ENCODE data around the gene LARGE1.

The LARGE1 gene

DNA sequence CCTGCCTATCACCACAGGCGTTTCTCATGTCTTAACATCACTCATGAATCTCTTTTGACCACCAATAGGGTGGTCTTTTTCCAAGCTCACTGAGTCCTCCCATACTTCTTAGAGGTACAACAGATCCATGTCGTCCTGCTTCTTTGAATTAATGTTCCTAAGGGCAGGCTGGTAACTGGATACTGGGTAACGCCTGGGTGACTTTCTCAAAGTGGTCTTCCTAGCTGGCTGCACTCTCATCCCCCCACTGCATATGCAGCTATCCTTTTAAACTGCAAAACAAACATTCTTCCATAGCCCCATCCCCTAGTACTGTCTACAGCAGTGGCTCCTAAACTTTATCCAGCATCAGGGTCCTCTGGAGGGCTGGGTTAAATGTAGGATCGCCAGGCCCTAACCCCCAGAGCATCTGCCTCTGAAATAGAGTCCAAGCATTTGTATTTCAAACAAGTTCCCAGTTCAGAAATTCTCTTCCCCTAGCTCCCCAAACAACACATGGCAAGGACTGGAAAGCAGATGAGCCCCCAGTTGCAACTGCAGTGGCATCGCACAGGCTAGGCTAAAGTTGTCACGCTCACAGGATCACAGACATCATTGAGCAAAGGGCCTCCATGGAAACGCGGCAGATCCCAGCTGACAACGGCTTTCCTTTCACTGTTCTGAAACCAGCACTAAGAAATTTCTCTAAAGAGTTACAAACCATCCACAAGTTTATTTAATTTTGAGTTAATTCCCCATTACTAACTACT is 204.9 kb downstream of the LARGE1 start:
- DNase-seq: no peak

DNA sequence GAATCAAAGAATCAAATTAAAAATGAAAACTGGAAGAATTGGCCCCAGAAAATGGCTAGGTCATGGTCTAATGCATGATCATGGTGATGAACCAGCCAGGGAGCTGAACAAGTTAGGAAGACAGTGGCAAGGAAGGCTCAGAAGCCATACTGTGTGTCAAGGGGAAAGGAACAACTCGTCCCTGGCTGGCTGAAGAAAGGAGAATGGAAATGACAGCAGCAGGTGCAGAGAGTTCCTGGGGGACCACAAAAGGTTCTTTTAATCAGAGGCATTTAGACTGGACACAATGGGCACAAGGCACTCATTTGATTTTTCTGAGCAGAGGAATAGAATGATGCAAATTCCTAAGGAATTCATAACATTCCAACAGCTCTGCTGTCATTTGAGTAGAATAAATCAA is 209.9 kb downstream of the LARGE1 start:
- no peak for DNase-seq

DNA sequence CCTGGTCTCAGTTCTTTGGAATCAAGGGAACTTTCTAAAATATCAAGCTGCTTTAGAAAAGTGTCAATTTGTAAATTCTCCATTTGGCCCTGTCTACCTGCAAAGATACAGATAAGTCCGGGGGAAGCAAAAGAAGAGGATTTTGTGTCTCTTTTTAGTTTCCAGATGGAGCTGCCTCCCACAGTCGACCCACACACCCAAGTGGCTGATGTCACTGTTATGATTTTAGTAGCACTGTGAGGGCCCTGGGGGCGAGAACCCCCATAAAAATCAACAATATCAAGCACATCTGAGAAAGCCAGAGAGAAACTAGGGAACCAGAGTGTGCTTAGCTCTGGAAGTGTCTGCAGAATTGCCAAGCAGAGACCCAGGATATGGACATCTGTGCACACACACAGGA is 212.7 kb downstream of the LARGE1 start:
- no peak for DNase-seq

DNA sequence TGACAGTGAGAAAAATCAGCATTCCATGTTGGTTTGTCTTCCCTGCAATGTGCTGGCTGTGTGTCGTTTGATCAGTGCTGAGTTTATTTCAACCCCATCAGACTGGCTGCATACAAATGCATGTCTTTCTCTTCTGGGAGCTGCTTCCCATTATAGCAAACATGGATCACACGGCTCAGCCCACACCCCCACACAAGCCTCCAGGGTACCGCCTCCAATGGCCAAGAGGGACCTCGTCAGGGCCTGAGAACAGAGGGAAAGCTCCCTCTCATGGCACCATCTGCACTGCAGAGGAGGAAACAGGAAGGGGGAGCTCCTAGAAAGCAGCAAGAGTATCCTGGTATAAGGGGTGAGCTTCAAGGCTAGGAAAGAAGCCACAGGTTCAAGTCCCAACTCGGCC is 214.2 kb downstream of the LARGE1 start:
- DNase-seq: no peak

DNA sequence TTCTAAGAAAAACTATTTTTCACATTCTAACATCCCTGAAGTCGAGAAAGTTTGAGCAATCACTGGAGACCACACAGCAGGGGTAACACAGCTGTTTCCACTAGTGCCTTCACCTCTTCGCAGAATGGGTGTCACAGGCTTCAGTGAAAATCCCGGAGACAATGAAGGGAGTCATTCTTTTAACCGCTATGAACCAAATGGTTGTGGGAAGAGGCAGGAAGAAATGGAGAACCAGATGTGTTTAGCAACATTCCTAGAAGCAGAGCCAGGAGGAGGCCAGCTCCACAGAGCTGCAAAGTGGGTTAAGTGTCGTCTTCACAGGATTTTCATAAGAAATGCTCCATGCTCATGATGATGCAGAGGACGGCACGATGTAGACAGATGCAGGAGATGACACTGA is 221.1 kb downstream of the LARGE1 start:
- DNase-seq: no peak

DNA sequence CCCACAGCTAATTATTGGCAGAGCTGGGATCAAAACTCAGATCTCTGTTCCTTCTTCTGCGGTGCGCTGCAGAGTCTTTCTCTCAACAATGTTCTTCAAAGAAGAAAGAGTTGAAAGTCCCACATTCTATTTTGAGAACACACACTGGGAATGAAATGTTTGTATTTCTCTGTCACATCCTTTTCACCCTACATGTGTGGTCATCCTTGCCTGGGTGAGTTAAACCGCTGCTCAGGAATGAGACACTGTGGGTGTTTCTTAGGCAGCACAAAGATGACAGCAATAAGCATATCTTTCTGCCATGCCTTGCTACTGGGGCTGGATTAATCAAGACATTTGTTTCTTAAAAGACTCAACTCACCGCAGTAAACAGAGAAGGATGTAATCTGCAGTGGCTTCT is 222.6 kb downstream of the LARGE1 start:
- DNase-seq: no peak

DNA sequence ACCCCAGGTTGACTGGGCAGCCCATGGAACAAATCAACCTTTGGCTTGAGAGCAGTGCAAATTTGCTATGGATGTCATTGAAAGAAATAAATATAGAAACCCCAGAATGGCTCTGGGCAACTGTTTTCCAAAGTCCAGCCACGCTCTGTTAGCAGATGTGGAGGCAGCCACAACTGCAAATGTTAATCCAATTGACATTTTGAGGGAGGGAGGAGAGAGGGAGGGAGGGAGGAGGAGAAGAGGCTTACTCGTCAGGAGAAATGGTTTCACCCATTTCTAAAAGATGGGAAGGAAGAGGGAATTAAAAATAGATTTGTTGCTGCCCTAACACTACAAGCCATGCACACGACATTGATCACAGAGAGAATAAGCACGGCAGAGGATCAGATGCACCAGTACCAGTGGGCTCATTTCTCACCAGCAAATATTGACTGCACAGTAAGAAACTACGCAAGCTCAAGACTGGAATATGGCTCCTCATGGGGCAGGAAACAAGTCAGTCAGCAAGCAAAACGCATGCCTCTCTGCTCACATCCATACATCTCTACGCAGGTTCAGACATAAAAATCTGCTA is 229.1 kb downstream of the LARGE1 start:
- no peak for DNase-seq

DNA sequence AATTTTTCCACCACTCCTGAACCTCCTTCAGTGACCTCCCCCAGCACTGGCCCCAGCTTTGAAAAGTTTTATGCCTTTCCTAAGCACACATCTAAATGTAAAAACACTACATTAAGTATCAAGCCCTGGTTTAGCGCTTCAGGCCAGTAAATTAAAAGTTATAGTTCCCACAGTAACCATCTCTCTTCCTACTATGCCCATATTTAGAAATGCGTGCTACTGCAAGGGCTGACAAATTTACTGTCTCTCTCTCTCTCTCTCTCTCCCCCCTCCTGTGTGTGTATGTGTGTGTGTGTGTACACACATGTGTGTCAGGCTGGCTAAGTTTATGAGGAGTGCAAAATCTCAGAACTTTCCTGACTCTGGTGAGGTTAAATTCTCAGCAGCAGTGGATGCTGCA is 231.4 kb downstream of the LARGE1 start:
- DNase-seq: no peak

DNA sequence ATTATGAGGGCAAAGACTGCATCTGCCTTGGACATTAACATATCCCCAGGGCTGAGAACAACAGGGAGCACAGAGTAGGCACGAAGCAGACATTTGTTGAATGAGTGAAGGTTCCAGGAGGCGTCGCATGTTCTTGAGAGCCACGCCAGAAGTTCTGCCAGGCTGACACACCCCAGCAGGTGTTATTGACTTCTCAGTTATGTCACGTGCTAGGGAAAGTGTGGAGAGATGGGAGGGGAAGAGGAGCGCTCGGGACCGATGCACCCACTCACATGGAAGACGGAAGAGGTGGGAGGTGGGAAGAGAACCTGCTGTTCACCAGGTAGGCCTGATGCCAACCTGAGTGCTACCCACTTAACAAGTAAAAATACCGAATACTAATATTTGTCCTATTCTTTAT is 232.8 kb downstream of the LARGE1 start:
- no peak for DNase-seq

DNA sequence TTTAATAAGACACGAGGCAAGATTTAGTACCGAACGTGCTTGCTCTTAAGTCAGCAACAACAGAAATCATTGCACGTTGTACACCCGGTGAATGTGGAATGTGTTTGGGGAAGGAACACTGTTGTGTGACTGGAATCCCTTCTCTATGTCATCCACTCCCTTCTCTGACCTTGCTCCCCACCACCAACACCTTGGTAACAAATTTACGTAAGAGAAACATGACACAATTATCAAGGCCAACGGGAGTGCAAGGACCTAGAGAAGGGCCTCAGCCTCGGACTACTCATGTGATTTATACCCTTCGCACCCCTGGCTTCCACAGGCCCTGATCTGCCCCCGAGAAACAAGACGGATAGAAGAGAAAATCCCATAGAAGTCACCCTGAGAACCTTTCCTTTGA is 236.2 kb downstream of the LARGE1 start:
- DNase-seq: no peak

DNA sequence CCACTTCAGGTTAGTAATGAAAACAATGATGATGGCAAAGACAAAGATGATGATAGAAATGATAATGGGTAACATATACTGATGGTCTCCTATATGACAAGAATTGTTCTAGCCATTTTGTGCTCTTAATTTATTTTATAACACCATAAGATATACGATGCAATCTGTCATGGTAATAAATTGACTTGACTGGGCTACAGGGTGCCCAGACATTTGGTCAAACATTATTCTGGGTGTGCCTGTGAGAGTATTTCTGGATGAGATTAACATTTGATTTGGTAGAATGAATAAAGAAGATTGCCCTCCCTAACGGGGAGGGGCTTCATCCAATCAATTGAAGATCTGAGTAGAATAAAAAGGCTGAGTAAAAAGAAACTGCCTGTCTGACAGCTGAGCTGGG is 237.3 kb downstream of the LARGE1 start:
- DNase-seq: no peak

DNA sequence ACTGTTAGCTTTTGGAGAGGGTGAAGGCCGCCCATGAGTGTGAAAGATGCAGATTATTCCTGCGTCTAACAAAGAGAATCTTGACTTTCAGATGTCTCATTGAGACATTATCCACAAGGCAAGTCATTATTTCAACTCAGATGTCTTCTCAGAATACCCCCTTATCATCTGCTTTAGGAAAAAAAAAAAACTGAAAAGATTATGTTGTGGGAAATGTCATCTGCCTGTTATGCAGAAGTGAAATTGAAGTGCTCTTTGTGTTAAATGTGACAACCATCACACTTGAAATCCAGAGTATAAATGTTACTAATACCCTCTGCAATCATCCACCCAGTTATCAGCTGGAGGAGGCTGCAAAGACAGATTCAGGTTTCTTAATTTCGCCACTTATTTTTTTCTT is 239.6 kb downstream of the LARGE1 start:
- no peak for DNase-seq

DNA sequence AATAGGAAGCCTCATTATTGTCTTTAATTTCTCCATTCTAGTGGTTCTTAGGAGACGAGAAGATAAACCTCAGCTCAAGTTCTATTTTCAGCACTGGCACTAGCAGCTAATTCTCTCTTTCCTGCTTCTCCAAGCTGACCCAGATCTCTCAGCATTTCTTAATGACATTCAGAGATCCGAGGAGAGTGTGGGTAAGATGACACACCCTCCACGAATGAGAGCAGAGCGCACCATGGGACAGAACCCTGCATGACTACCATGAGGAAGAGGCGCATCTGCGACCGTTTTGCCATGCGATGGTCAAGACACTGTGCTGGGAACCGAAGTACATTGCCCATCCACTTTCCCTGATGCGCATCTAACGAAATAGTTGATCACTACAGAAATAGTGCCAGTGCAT is 241.8 kb downstream of the LARGE1 start:
- DNase-seq: no peak

DNA sequence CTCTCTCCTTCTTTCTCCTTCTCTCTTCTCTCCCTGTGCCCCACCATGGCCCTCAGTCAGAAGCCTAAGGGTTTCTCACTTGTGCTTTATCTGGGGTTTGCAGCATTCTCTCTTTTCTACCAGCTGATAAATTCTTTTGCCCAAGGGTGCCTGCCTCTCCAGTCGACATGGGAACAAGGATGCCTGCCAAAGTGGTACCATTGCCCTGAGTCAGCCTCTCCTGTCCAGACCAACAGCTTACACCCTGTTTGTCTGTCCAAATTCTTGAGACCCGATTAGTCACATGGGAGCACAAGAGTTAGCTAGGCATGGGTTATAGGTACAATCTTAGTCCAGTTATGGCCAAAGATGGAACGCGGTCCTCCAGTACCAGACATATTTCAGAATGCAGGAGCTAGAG is 242.7 kb downstream of the LARGE1 start:
- DNase-seq: no peak

DNA sequence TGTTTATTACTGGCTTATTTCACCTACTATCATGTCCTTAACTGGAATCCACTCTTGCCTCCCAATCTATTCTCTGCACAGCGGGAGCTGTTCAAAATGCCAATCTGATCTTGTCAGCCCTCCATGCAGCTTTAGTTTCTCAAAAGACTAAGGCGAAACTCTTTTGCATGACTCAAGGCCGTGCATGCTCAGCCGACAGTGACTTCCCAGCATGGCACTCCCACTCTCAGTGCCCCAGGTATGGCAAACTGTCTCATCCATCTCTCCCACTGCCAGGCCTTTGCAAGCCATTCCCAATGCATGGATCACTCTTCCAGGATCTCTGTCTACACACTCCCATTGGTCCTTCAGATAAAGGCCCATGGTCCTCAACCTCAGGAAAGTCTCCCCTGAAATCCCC is 245.9 kb downstream of the LARGE1 start:
- no peak for DNase-seq

DNA sequence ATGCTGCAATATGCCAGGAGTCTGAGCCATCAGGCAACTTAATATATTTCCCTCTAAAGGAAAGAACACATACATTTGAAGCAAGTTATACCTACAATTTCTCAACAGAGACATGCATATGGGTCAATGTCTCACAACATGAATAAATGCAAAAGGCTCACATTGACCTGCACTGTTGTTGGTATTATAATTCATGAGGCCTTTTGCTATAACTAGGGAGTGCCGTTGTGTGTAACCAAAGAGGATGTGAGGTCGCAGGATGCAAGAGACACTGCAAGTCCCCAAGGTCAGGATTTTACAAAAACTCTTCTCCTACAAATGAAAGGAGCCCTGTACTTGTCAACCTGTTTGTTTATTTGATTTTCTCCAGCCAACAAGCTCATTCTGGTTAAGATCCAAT is 250.5 kb downstream of the LARGE1 start:
- no peak for DNase-seq

DNA sequence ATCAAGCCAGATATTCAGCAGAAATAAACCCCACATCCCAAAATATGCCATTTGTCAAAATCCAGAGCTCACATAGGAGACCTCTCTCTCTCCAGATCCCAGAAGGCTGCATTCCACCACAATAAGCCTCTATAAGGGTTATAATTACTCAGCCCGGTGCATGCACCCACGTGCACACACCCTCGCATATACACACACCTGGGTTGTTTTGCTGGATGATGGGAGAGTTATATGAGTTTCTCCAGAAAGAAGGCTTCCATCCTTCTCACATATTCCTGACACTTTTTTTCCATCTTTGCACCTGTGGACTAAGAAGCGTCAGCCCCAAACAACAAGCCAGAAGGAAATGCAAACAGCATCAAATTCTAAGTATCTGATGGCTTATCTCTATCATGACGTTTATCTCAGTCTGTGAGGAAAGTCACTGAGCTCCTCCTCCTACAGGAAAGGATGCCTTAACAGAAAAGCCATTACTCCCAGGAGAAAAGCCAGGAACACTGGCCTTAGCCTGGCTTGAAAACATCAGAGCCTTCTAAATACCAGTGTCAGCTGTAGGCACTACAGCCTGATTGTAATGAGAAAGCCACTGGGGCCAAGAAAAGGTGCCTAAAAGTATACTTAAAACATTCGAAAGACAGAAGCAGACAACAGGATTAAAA is 253.2 kb downstream of the LARGE1 start:
- no peak for DNase-seq

DNA sequence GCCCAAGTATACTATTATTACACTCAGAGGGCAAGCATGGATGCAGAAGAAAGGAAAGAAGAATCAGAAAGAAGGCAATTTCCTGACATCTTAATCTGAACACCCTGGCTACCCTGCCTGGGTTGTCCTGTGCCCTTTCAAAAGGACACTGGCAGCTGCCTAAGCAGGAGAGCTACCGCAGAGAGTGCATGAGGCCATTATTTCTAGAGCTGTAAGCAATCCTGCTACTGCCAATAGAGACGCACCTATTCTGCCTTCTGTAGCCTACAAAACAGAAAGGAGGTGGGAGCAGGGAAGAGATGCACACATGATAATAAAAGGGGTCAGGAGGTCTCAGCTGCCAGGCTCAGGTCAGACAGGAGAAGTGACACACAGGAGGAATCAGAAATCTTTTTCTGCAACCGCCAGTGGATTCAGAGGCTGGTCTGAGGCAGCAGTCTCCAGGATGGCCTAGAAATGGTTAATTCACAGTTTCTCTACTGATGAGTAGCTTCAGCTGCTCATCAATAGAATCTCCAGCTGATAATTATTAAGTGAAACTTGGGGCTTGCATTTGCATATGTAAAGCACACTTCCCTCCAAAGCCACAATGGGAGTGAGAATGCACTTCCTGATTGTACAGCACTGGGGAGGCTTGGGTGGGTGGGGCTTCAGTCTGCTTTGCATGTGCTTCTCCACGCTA is 253.9 kb downstream of the LARGE1 start:
- DNase-seq: no peak

DNA sequence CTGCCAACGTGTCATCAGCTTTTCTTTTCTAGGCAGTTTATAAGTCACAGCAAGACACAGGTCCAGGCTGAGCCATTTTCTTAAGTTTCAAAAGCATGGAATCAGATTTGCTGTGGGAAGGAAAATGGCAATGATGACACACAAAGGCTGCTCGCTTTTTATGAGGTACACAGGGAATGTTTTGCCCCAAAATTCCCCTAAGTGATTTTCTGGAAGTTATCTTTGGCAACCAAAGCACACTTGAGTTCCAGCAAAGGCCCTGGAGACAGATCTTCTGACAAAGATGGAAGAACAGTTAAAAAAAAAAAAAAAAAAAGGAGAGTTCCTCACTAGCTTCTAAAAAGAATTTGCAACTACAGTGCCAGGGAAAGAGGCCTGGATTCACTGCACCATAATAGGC is 260.8 kb downstream of the LARGE1 start:
- no peak for DNase-seq

DNA sequence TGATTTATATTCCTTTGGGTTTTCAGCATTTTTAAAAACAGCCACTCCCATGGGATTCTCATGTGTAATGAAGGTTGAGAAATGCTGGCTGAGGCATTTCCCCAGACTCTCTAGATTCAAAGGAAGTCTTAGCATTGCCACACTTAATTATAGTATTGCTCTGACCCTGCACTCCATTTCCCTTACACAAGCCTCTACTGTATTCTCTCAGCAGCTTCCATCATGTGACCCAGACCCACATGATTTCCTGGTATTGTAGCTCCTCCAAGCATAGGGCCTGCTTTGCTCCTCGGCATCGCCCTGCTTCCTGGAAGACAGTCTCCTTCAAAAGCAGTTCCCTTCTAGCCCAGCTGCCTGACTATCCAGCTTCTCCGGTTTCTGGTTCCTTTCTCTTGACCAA is 261.5 kb downstream of the LARGE1 start:
- no peak for DNase-seq

DNA sequence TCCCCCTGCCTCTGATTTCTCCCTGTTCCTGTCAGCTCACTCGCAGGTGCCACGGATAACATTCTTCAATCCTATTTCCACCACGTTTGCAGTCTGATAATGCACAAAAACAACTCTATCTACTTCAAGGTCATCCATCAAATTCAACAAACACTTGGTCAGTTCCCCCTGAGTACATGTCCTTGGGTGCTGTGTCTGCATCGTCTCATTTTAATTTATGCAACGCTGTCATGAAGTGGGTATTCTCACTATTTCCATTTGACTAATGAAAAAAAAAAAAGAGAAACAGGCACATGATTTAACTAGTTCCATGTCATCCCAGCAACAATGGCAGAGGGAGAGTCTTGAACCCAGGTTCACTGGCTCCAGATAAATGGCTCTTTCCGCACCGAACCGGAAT is 262.6 kb downstream of the LARGE1 start:
- no peak for DNase-seq

DNA sequence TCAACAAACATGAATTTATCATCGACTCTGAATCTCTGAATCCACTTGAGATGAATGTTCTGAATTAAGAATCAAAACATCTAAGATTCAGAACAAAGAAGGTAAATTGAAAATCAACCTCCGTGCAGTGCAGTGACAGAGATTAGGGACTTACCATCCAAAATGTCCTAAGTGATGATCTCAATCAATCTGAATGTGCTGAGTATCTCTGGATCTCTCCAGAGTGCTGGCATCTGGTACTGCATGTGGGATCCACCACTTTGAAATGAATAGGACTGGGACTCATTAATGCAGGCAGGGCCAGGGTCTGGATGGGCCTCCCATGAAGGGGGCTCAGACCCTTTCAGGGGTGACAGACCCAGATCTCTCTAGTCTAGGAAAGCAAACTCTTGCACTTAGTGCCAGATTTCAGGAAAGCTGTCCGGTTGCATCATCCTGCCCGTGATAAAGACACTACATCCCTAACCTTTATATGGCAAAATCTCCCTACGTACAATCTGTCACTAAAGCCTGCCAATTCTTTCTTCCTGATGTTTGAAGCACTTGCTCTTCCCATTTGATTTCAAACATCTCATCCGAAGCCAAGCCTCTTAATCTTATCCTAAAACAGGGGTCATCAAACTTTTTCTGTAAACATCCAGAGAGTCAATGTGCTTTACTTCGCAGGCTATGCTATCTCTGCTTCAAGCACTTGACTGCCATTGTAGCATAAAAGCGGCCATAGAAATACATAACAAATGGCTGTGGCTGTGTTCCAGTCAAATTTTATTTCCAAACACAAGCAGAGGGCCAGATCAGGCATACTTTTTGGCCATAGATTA is 263.3 kb downstream of the LARGE1 start:
- DNase-seq: no peak

Data from activated gamma-delta T cell treated with Interleukin-2 at 50 U/mL for 16 hours (primary cell).